GM21619 (cell line): ENCODE data around the gene EXO1.
"Not testable (repeated sequence)": the region's sequence is repeated elsewhere in the genome, so short reads cannot be mapped to it uniquely, and the experiment has no call there.

Experiments
- ATAC-seq: cut with Tn5 transposase; IDR thresholded peaks from one replicate; pipeline ENCODE4 v1.9.1; 2021; ENCODE audit not compliant: unreplicated experiment

The EXO1 gene

DNA sequence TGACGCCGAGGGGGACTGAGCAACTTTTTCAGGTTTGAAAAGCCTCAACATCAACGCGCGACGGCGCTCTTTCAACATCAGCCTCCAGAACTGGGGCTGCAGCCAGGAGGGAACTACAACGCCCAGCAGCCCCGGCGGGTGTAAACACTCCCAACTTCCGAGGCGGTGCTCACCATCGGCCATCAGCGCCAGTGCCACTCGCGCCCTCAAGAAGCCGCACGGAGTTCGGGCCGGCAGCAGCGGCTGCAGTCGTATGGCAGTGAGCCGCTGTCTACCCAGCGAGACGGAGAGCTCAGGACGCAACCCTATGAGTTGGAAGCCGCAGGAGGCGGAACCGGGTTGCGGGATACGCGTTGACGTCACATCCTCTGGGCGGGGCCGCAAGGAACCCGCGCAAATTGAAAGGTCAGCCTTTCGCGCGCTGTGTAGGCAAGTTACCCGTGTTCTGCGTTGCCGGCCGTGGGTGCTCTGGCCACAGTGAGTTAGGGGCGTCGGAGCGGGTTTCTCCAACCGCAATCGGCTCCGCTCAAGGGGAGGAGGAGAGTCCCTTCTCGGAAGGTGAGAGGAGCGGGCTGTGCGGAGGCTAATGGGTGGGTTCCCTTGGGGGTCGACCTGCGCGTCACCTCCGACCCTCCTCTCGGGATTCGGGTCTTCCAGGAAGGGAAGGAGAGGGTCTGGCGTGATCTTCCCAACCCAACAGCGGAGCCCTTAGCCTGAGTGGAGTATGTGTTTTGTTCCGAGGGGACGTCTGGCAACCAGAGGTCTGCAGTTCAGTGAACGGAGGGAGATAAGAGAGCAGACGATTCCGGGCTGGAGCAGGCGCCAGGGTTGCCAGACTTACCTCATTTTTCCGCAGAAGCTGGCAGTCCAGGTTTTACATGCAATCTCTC lies at the start of gene EXO1:
TSS of gene EXO1 (plus strand) at position 409 of the 890 bp plus-strand sequence. CDS start 2,222 bp downstream, outside the sequence.
- peak; percentile 96 for ATAC-seq

- ATAC-seq, result no peak
Measured at GRCh38 chr1:241799416-241799815, 48.6 kb upstream of the EXO1 start.

GRCh38 chr1:241800640-241801039 lies 47.4 kb upstream of the EXO1 start:
- no peak for ATAC-seq

- ATAC-seq, result no peak
Measured at GRCh38 chr1:241802863-241803262, 45.1 kb upstream of the EXO1 start.

GRCh38 chr1:241804706-241805105 lies 43.3 kb upstream of the EXO1 start:
- not testable (repeated sequence) for ATAC-seq

- ATAC-seq, result no peak
Measured at GRCh38 chr1:241808265-241808664, 39.7 kb upstream of the EXO1 start.

DNA sequence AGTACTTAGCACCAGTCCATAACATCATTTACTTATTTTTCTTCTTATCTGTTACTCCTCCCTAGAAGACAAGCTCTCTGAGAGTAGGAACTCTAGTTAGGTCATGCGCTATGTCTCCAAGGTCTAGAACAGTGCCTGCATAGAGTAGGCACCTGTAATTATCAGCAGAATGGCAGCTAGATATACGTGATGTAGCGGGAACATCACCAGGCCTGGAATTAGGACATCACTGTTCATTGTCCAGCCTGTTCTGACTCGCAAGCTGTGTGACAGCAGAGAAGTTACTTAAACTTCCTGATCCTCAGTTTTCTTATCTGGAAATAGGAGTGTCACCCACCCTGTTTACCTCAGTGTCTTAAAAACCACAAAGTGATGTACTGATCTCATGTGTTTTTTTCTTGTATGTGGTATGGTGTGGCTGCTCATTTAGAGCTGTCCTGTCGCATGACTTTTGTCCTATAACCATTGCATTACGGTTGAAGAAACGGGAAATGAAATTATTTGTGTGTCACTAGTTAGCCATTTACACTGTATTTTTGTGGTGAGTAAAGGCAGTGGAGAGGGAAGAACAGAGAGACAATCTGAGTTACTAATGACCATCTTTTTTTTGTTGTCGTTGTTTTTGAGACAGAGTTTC lies 37.1 kb upstream of the EXO1 start:
- ATAC-seq, result peak; percentile 74

DNA sequence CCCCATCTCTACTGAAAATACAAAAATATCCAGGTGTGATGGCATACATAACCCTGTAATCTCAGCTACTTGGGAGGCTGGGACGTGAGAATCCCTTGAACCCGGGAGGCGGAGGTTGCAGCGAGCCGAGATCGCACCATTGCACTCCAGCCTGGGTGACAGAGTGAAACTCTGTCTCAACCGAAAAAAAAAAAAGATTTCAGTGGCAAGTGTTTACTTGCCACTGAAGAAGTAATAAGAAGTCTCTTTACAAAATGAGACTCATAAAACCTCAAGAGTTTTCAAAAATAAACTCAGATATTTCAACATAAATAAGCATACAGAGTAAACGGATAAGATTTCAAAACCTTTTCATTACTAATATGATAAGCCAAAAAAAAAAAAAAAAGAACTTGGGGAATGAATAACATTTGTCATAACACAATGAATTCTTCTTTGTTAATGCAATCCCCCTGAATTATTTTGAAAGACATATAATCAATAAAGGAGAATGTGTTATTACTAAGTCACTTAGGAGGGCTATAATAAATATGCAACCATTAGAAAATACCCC lies 34.2 kb upstream of the EXO1 start:
- no peak for ATAC-seq

DNA sequence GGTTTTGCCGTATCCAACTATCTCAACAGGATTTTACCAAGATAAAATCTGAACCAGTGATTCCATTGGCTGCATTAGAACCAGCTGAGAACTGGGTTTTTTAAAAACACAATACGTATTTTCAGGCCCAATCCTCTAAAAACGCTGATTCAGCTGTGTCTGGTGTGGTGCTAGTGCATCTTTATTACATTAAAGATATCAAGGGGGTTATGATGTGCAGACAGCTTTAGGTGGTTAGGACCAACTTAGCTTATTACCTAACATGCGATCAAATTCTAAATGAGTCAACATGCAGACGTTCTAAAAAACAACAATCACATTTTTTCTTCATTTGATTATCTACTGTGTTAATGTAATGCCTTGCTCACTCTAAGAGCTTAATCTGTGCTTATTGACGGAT lies 32.0 kb upstream of the EXO1 start:
- no peak for ATAC-seq

- ATAC-seq, result no peak
Measured at GRCh38 chr1:241817331-241817792, 30.6 kb upstream of the EXO1 start.

DNA sequence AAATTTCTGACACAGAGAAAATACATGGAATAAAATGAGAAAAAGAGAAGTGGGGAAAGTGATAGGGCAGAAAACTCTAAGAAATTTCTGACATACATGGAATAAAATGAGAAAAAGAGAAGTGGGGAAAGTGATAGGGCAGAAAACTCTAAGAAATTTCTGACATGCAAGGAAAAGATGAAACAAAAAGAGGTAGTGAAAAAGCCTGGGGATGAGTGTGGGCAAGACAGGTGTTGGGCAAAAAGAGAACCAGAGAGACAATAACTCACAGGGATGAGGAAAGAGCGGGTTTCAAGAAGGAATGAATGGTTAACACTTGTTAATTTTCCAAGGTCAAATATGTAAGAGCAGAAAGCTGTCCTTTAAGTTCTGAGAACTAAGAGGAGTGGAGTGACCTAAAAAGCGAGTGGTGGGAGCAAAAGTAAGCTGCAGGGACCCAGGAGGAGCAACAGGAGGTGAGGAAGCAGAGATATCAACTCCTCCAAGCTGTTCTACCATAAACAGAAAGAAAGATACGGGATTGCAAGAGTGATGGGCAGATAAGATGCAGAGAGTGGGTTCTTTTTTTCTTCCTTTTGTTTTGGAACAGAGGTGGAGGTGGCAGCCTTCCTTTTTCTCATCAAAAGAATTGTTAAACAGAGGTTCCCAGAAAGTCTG lies 29.9 kb upstream of the EXO1 start:
- ATAC-seq, result no peak

DNA sequence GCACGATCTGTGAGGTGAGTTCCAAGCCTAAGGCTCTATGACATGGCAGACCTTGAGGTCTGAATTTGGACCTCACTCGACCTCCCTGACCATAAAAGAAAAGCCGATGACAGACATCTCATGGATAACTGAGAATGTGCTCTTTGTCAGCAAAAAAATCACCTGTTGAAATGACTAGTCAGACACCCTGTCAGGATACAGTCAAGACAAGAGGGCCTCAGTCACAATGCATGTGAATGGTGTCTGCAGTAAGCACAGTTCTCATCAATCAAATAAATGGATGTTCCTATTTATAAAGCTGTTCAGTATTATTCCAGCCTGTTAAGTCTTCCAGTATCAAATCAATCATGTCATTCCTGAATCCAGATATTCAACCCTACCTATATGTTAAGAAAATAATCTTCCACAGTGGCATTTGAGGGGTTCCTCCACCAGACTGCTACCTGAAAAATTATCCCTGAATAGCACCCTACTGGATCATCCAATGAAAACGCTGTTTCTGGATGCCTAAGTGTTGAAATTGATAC lies 28.6 kb upstream of the EXO1 start:
- no peak for ATAC-seq

DNA sequence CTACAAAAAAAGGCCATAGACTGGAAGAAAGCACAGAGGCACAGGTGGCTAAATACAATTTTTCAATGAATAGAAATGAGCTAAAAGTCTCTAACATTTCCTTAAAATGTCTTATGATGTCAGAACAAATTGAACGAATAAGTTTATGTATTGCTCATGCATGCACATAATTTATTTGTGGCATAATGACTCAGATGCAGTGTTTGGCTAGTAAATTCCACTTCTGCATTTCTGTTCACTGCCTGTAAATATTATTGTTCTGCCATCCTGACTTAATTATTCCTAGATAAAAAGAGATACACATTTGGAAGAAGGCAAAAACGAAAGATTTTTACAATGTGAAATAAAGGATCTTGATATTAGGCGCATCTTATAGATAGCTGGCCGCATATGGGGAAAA lies 26.6 kb upstream of the EXO1 start:
- no peak for ATAC-seq

- ATAC-seq, result no peak
Measured at GRCh38 chr1:241822846-241823245, 25.2 kb upstream of the EXO1 start.

GRCh38 chr1:241823925-241824324 lies 24.1 kb upstream of the EXO1 start:
- no peak for ATAC-seq

- ATAC-seq, result no peak
Measured at GRCh38 chr1:241825581-241825980, 22.4 kb upstream of the EXO1 start.

DNA sequence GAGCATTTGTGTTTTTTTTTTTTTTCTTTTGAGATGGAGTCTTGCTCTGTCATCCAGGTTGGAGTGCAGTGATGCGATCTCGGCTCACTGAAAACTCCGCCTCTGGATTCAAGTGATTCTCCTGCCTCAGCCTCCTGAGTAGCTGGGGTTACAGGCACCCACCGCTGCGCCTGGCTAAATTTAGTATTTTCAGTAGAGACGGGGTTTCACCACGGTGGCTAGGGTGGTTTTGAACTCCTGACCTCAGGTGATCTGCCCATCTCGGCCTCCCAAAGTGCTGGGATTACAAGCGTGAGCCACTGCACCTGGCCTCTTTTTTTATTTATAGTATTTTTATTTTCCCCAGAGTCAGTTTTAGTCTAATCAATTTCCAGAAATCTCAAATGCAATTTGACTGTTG lies 21.4 kb upstream of the EXO1 start:
- not testable (repeated sequence) for ATAC-seq

DNA sequence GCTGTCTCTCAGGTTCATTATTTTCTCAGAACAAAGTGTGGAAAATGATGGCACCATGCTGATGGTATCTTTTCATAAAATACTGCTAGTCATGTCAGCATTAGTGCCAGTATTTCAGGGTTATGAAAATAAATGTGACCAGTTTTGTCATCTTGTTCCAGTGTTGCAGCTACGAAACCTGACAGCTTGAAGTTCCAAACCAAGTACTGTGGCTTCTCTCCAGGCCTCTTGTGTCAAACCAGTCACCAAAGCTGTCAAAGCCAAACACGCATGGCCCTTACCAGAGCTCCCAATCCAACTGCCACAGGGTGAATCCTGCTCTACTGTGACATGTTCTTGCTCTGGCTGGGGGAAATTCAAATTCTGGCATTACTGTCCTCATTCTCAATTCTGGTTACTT lies 20.7 kb upstream of the EXO1 start:
- ATAC-seq, result no peak

- no peak for ATAC-seq
Measured at GRCh38 chr1:241828463-241829021, 19.5 kb upstream of the EXO1 start.

GRCh38 chr1:241829468-241829867 lies 18.5 kb upstream of the EXO1 start:
- ATAC-seq, result no peak
